Astrocyte of the spinal cord (primary cell): ENCODE results near the gene FGF14.
A peak's percentile ranks its signal among the peaks of the same experiment; 100 is the strongest.

Source experiments
- DNase-seq: peaks from one replicate; pipeline ENCODE4 v3.0.0; 2011; ENCODE audit warnings: low read depth, low spot score
- H3K4me3 ChIP-seq: 2 replicates; pipeline ENCODE4 v1.5.1; 2011; ENCODE audit warnings: low read depth, mild to moderate bottlenecking, low read length, moderate library complexity
- in situ Hi-C: cut with HindIII; loops from 2 replicates; pipeline ENCODE4 v1.10.0; 2017; ENCODE audit warnings: low sequenced_read_pairs
- TF ChIP-seq, protein P1 (sequence below): IDR thresholded peaks from 2 replicates; pipeline ENCODE4 v1.5.1; 2012; ENCODE audit warnings: low read depth, mild to moderate bottlenecking, low read length, inconsistent platforms

FGF14 gene

DNA sequence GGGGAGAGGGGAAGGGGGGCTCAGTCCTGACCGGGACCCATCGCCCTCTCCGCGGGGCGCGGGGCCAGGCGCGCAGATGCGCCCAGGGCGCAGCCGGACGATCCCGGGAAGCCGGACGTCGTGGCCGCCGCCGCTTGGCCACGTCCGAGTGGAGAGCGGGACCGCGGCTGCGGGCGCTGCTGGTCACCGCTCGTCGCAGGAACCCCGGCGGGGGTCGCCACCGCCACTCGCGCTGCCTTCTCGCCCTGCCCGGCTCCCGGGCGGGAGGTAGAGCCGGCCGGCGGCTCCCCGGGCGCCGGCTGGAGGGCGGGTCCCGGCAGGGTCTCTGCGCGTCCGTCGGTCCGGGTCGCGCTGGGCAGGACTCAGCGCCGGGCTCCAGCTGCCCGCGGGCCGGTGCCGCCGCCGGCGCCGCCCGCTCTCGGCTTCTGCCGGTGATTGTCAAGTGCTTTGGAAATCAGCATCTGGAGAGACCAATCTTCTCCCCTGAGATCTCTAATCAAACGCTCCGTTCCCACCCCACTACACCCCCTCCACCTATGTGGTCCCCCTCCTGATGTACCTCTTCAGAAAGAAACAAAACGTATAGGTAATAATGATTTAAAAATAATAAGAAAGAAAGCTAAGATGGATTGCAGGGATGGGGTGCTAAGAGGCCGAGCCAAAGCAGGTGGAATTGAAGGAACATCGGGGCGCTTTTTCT lies 484.9 kb downstream of the FGF14 start:
- H3K4me3 ChIP-seq, result no peak overlapping the region
- no peak for DNase-seq
- in situ Hi-C loops, result no loop called here
- TF ChIP-seq, protein P1, sequence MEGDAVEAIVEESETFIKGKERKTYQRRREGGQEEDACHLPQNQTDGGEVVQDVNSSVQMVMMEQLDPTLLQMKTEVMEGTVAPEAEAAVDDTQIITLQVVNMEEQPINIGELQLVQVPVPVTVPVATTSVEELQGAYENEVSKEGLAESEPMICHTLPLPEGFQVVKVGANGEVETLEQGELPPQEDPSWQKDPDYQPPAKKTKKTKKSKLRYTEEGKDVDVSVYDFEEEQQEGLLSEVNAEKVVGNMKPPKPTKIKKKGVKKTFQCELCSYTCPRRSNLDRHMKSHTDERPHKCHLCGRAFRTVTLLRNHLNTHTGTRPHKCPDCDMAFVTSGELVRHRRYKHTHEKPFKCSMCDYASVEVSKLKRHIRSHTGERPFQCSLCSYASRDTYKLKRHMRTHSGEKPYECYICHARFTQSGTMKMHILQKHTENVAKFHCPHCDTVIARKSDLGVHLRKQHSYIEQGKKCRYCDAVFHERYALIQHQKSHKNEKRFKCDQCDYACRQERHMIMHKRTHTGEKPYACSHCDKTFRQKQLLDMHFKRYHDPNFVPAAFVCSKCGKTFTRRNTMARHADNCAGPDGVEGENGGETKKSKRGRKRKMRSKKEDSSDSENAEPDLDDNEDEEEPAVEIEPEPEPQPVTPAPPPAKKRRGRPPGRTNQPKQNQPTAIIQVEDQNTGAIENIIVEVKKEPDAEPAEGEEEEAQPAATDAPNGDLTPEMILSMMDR, result no peak

DNA sequence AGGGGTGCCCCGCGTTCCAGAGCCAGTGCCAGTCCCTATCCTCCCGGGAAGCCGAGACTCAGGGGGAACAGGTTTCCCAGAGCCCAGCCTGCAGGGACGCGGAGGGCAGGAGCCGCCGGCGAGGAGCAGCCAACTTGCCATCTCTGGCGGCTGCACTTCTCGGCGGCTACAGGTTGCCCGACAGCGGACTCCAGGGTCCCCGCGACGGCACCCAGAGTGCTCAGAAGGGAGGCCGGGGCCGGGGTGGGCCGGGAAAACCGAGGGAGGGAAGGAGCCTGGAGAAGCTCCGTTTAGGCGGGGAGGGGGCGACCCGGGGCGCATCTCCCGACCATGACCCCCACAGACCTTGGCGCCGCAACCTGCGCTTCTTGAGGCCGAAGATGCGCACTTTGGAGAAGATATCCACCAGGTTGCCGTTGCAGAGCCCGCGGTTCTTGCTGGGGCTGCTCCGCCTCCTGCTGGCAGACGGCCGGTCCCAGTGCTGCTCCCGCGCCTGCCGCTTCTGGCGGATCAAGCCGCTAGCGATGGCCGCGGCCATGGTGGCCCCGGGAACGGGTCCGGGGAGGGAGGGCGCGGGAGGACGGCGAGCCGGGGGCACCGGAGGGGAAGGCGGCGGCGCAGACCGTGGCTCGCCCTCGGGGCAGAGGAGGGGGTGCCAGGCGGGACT lies 485.6 kb downstream of the FGF14 start:
- TF ChIP-seq, protein P1, result peak; percentile 57
- DNase-seq, result peak; percentile 32
- in situ Hi-C loops, result no loop called here
- H3K4me3 ChIP-seq, result peak overlapping the region; percentile 15

- H3K4me3 ChIP-seq, result no peak overlapping the region
- TF ChIP-seq, protein P1, result no peak
- DNase-seq, result no peak
- in situ Hi-C loops, result no loop called here
Observed at GRCh38 chr13:101915755-101916107, 486.1 kb downstream of the FGF14 start.

DNA sequence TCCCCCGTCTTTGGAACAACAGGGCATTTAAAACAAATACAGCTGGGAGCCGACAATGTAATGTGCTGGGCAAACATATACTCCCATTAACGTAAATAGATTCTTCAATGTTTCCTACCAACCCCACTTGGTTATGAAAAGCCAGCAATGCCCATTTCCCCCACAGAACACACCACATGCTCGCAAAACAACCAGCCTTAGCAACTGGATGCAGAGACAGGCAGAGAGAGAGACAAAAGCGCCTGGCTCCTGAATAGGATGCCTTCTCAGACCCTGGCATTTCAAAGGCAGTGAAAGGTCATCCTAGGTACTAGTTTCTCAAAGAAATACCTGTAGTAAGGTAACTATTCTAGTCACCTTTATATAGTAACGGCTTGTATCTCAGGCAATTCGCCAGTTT lies 486.5 kb downstream of the FGF14 start:
- DNase-seq, result no peak
- in situ Hi-C loops, result no loop called here
- TF ChIP-seq, protein P1, result no peak
- no peak overlapping the region for H3K4me3 ChIP-seq

GRCh38 chr13:101911752-101912151 lies 490.1 kb downstream of the FGF14 start:
- no peak overlapping the region for H3K4me3 ChIP-seq
- in situ Hi-C loops, result no loop called here
- DNase-seq, result no peak
- TF ChIP-seq, protein P1, result no peak

DNA sequence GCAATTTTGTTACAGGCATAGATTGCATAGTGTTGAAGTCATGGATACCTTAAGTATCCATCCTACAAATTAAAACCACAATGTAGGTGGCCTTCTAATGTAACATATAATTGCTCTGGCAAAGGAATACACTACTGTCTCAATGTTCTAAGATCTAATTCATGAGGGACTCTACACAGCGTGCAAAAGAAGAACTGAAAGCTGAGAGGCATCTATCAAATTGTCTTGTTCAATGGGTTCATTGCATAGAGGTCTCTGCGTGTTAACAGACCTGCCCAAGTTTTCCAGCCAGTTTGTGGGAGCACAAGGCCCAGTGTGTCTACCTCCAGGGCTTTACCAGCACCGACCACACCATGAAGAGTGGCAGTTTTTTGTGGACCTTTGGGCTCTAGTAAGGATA lies 498.0 kb downstream of the FGF14 start:
- in situ Hi-C loops, result no loop called here
- TF ChIP-seq, protein P1, result no peak
- H3K4me3 ChIP-seq, result no peak overlapping the region
- no peak for DNase-seq
